AG20443 (cell line): Measurements from ENCODE around the gene CNTN5.

ENCODE experiments used
- DNase-seq: peaks from one replicate; pipeline ENCODE4 v3.0.0; 2012; ENCODE audit warnings: low spot score, mixed read lengths

Gene CNTN5

GRCh38 chr11:99925968-99926367 is 905.2 kb downstream of the CNTN5 start:
- no peak for DNase-seq

GRCh38 chr11:99932684-99933083 is 911.9 kb downstream of the CNTN5 start:
- DNase-seq = no peak

- no peak for DNase-seq
Measured at GRCh38 chr11:99934008-99934407, 913.3 kb downstream of the CNTN5 start.

- DNase-seq = no peak
Measured at GRCh38 chr11:99937330-99937729, 916.6 kb downstream of the CNTN5 start.

DNA sequence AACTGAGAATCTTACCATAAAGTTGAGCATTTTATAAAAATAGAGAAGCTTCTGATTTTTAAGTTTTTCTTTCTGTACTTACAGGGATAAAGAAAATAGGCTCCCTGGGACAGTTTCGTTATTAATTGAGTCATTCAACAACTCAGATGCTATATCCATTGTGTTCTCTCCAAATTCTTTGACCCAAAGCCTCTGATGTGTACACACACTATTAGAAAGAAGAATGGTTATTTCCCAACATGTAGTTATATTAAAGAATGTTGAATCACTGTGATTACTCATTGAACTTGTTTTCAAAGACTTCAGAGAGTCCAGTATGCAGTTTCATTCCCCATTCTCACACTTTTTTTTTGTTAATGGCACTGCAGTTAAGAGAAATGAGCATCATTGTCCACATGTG is 932.1 kb downstream of the CNTN5 start:
- DNase-seq = no peak

DNA sequence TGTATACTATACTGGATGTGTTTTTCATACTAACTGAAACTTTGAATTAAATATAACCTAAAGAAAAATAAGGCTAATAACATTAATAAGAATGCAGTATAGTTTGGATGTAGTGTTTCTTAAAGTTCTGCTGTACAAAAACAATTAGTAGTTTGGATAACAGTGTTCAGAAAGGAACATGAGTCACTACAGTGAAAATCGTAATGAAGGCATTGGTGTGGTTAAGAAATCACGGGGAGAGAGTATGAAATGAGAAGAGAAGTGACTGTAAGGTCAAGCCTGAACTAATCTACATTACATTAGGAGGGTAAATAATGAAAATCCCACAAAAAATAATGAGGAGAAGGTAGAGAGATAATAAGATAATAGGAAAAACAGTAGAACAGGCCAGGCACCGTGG is 939.8 kb downstream of the CNTN5 start:
- no peak for DNase-seq

DNA sequence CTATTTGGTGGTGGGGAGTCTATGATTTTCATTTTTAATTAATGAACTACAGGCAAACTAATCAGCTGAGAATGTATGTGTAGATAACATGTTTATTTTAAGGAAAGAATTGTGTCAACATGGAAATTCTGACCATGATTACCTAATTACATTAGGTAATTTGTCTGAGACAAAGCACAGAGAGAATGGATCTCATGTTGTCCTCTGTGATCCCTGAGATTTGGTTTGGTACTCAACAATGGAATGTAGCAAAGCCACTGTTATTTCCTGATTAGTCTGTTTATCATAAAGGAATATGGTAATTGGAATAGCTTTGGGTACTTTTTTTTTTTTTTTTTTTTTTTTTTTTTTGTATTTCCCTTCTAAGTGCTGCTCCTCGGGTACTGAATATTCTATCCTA is 947.6 kb downstream of the CNTN5 start:
- no peak for DNase-seq

GRCh38 chr11:99973993-99974392 is 953.2 kb downstream of the CNTN5 start:
- DNase-seq = no peak

DNA sequence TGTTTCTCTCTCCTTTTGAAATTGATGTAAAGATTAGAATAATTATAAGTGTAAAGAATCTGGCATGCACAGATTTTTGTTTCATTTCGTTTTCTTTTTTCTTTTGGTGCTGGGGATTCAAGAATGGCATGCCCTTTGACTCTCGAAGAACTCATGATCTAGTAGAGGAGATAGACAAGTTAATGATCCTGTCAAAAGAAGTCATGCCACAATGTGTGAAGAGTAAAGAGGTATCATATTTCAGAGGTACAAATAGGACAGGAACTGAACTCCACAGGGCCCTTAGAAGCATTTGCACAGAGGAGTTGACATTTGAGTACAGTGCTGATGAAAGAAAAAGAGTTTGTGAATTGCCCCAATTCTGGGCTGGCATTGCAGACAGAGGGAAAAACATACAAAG is 958.3 kb downstream of the CNTN5 start:
- no peak for DNase-seq

DNA sequence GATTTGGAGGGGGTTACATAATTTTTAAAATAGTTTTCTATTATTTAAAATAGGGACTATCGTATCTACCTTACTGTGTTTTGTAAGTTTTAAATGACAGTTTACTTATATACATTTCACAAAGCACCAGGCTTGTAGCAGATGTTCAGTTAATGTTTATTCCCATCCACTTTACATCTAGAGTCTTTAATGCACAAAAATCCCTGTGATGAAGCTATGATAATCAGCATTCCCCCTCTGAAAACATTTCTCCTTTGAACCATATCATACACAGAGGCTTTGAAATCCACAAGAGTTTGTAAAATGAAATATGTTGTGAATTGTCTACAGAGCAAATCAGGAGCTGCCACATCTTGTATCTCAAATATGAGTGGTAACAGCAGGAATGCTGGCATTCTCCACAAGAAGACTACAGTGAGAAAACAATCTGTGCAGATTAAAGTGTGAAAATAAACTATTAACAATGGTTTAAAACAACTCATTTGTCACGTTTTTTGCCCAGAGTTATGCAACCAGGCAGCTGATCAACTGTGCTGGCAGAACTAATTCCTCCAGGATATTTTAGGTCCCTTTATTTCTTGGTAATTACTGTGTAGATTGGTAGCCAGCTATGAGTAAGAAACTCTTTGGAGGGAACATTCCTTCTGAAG is 967.2 kb downstream of the CNTN5 start:
- DNase-seq = no peak

GRCh38 chr11:99988471-99988837 is 967.7 kb downstream of the CNTN5 start:
- no peak for DNase-seq

- no peak for DNase-seq
Measured at GRCh38 chr11:100003985-100004384, 983.2 kb downstream of the CNTN5 start.

DNA sequence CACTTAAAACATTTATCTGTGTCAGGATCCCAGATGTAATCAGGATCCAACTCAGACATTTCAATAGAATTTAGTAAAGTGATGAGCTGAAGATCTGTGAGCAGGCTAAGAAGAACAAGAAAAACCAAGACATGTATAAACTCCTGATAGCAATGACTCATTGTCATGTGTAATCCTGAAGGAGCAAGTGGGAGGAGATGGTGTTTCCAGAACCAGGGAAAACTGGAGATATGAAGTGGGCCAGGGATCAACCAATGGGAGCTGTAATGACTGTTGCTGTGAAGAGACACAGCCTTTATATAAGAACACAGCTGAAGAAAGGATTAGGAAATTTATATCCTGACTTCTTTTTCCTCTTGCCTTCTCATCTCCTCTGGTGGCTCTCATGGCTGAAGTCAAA is 983.8 kb downstream of the CNTN5 start:
- no peak for DNase-seq

DNA sequence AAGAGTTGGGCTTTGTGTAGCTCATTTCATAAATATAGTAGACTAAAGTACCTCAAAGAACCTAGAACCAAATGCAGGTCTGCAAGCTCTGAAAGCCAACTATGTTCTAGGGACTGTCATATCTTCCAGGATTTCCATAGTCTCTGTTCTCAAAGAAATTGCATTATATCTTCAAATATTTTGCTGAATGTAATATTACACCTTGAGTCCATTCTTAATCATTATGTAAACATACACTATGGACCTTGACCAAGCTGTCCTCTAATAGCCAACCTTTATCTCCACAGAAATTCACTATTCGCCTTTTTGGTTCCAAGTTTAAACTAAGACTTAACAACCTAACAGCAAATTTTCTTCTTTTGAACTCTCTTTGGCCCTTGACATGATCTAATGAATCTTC is 987.7 kb downstream of the CNTN5 start:
- DNase-seq = no peak

- no peak for DNase-seq
Measured at GRCh38 chr11:100009728-100010127, 989.0 kb downstream of the CNTN5 start.

- no peak for DNase-seq
Measured at GRCh38 chr11:100010393-100010792, 989.6 kb downstream of the CNTN5 start.

DNA sequence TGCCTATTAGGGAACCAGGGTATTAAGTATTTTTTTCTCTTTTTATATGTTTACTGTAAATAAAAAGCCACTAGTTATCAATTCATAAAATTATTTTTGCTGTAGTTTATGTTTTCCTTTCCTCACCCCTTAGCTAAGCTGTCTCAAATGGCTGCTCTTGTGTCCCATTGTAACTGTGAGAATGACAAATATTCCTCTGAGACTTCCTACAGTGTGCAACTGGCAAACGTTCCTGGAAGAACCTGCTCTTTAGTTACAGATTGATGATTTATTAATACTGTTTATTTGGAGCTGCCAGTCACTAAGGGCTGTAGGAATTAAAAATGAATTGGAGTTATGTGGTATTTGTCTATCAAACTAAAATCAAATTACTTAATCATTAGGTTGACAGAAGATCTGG is 990.9 kb downstream of the CNTN5 start:
- DNase-seq = no peak

DNA sequence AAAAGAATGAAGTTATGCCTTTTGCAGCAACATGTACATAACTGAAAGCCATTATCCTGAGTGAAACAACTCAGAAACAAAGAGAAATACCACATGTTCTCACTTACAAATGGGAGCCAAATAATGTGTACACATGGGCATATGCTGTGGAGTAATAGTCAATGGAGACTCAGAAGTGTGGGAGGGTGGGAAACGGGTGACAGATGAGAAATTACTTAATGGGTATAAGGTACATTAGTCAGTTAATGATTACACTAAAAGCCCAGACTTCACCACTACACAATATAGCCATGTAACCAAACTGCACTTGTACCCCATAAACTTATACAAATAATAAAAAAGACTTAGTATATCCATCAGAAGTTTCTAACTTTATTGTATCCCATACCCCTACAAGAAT is 992.3 kb downstream of the CNTN5 start:
- no peak for DNase-seq

DNA sequence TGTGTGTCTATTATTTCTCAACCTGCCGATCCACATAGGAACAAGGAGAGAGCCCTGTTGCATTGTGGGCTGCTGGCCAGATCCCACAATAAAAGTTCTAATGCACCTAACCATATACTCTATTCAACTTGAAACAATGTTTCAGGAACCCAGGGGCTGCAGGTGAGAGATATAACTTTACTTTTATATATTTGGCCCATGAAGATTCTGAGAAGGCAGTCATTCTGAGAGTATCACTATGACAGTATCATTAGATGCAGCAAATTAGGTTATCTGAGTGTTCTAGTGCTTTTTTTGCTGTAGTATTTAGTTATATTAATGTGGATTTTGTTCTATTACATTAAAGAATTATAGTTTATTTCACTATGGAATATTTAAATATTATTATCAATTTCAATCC is 1011.2 kb downstream of the CNTN5 start:
- DNase-seq = no peak

DNA sequence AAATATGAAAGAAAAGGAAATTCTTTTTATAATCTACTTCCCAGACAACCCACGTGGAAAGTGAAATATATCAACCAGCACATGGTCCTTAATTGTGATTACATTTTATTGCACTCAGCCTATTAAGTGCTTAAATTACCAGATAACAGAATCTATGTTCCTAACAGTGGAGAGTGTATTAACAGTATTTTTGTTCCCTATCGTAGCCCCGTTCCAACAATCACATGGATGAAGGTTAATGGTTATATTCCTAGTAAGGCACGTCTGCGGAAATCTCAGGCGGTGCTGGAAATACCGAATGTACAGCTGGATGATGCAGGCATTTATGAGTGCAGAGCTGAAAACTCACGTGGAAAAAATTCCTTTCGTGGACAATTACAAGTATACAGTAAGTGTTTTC is 1040.3 kb downstream of the CNTN5 start:
- DNase-seq = no peak

DNA sequence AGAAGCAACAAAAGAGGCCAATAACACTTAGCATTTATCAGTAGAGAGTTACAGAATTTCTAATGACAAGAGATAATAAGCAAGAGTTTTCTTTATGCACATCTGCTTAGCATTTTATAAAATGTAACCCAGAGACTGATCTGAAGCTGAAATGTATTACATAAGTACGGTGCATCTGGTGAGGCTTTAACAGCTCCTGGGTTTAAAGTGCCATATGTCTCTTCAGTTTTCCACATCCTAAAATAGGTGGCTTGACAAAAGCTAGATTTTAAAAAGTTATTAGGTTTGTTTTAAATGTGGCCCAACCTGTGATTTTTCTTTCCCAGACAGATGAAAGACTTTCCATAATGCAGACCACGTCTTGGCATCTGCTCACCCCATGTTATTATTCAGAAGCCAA is 1045.7 kb downstream of the CNTN5 start:
- DNase-seq = no peak

DNA sequence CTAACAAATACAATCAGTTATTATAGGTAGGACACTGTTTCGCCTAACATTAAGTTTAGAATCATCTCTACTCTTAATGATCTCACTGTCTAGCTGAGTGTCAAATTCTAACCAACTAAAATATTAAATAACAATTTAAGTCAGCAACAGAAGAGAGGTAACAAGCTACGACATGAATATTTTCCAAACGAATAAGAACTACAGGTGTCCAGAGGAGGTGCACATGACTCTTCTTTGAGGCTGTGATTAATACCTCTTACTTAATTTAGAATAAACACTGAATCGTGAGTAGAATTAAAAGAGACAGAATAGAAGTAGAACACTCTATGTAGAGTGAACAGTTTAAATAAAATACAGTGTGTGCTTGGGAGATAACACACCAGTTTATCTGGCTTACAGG is 1047.4 kb downstream of the CNTN5 start:
- no peak for DNase-seq

DNA sequence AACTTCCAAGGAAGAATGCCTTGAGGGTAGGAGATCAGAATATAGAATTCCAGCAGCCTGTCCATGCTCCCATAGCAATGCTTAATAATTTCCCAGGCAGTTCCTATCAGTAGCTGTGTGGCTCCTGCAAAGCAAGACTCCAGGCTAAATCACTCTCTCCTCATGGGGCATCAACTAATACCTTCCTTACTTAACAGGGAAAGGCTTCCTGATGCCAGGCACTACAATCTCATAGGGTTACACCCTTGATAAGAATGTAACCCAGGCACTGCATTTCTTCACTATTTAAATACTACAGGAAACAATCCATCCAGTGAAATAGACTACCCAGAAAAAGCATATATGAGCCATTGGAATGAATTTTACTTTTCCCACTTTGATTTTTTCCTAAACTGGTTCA is 1051.4 kb downstream of the CNTN5 start:
- no peak for DNase-seq

DNA sequence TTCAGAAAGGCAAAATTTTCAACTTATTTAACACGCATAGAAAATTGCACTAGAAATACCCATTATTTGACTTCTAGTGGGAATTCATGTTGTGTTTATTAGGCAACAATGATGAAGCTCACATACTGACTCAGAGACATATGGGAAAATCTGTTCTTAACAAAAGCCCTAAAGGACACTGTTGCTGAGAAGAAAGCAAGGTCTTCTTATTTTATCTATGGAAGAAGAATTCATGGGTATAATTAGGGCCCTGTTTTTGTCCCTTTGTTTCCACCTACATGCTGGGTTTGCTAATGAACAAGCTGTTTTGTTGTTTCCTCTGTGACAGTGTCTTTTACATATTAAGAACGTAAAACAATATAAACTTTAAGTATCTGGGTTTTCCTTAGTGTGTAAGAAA is 1059.6 kb downstream of the CNTN5 start:
- DNase-seq = no peak

DNA sequence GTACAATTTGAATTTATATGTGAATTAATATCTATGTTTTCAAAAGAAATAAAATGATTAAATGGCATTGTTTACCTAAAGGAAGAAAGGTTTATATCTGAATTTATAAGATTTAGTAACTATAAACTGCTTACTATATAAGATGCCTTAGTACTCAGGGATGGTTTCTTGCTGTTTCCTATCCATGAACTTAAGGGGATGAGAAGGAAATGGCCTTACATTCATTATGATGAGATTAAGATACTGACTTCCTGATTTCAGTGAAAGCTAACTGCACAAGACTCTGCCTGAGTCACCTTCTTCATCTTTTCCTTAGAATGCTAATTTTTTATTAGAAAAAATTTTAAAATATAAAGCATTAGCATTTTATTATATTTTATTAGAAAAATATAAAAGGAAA is 1060.1 kb downstream of the CNTN5 start:
- DNase-seq = no peak
